HG03575 (cell line): ENCODE results near the gene PDK4.
"Not testable (repeated sequence)": the region's sequence is repeated elsewhere in the genome, so short reads cannot be mapped to it uniquely, and the experiment has no call there.

Source experiments
- ATAC-seq: cut with Tn5 transposase; IDR thresholded peaks from one replicate; pipeline ENCODE4 v1.9.1; 2021; ENCODE audit not compliant: unreplicated experiment, insufficient number of reproducible peaks, low FRiP score; ENCODE audit errors: extremely low read depth

The PDK4 gene

DNA sequence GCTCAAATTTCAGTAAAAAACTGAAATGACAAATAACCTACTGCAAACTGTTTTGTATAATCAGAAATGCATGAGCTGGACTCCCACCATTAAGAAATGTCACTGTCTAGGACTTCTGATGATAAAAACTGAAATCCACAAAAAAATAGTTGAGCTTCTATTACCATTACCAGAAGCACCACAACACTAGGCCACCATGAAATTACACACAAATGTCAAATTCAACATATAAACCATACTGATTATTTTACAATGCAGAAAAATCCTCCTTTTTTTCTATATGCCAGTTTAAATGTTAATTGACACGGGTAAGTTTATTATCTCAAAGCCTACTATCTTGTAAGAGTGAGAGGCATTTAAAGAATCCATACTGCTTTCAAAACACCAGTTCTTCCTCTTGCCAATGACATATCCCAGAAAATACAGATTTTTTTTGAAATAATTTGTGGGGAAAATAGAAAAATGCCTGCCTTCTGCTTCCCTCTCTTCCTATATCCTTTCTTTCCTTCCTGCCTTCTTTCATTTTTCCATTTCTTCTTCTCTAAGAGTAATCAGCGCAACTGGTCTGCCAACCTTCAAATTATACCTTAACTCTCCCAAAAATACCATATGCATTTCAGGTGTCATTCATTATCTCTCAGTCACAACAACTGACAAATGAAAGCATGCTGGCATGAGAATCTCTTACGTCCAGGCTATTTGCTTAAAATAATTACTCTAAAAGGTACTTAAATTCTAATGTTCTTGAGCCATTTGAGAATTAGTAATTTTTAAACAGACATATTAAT lies 12.3 kb downstream of the PDK4 start:
- no peak for ATAC-seq

DNA sequence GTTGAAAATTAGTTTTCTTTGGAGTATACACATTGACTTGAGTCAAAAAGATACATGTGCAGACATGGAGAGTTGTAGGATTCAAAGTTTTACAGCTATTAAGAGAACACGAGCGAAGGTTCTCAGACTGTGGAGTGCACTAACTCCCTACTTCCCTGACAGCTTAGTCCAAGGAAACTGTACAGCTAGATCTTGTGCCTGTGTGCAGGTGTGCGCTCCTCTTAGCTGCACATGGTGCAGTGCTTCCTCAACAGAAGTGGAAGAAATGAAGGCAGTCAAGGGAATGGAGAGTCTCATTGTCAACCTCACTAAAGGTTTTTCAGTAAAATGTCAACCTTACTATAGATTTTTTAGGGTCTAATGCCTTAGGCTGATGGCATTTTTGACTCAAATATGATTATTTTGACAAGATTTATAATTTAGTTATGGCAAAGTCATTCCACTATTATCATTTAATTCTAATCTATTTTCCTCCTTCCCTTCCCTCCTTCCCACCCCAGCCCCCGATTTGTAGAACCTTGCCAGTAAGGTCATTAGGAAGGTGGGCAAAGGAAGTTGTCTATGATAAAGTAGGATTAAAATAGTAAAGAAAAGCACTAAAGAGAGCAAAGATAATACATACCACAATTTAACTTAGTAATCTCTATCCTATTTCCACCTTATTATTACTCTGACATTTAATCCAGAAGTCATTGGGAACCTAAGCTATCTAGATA lies 13.6 kb downstream of the PDK4 start:
- ATAC-seq = no peak

DNA sequence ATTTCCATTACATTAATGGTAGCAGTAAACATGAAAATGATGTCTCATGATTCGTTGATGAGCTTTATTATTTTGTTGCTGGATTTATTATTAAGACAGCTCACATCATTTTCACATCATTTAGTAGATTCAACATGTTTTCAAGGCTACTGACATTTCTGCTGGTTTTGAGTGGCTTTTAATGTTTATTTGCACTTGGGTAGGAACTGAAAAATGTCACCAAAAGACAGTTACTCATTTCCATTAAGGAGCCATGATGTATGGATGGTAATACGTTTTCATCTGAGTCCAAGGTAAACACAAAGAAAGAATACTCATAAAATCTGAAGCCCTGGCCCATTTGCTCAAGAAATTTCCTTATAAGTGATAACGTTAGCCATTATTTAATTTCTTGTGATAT lies 14.8 kb downstream of the PDK4 start:
- ATAC-seq = no peak

DNA sequence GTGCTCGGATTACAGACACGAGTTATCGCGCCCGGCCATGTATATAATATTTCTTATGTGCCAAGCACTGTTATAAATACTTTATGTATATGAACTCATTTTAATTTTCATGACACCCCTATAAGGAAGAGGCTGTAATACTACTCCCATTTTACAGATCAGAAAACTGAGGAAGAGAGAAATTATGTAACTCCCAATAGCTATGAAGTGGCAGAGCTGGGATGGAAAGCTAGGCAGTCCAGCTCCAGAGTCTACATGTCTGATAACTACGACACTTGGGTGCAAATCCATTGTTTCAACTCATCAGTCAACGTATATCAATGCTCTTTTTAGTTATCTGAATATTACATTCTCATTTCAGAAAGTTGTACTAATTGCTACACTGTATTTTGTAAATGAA lies 17.0 kb downstream of the PDK4 start:
- no peak for ATAC-seq

GRCh38 chr7:95578299-95578855 lies 17.9 kb downstream of the PDK4 start:
- no peak for ATAC-seq

GRCh38 chr7:95577137-95577536 lies 19.2 kb downstream of the PDK4 start:
- no peak for ATAC-seq

- no peak for ATAC-seq
These were observed 26.6 kb downstream of the PDK4 start for GRCh38 chr7:95569720-95570119.

DNA sequence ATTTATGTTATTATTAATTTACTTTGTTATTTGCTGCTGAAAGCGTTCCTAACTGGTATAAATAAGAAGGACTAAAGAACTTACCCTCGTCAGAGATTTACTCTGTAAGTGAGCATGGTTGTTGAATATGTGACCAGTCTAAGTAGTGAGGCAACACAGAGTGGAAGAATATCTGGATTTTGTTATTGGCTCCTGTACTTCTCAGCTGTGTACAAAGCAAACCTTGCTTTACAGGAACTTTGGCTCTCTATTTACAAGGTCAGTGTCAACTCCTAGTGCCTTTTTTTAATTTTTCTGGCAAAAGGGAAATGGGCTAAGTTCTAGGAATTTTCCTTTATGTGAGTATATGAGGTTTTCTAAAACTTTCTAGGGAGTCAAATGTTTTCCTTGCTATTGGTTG lies 35.6 kb downstream of the PDK4 start:
- no peak for ATAC-seq

- ATAC-seq = no peak
These were observed 37.5 kb downstream of the PDK4 start for GRCh38 chr7:95558864-95559263.

GRCh38 chr7:95556777-95557176 lies 39.5 kb downstream of the PDK4 start:
- no peak for ATAC-seq

DNA sequence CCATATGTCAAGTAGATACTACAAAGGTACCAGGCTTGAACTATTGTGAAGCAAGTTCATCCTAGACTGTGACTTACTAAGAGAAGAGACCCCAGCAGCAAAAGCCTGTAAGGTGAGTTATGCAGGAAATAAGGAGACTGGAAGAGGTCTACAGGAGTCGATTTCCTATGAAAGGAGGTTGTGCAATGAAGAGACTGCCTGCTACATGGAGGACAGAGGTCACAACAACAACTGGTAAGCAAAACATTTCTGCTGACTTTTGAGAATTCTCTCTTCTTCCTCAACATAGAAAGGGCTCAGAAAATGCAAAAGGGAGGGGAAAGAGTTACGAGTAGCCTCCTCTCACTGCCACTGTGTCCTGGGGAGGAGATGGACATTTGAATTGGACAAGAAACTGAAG lies 42.4 kb downstream of the PDK4 start:
- no peak for ATAC-seq

GRCh38 chr7:95552010-95552926 lies 44.0 kb downstream of the PDK4 start:
- ATAC-seq = not testable (repeated sequence)

GRCh38 chr7:95550546-95550945 lies 45.8 kb downstream of the PDK4 start:
- ATAC-seq = no peak

DNA sequence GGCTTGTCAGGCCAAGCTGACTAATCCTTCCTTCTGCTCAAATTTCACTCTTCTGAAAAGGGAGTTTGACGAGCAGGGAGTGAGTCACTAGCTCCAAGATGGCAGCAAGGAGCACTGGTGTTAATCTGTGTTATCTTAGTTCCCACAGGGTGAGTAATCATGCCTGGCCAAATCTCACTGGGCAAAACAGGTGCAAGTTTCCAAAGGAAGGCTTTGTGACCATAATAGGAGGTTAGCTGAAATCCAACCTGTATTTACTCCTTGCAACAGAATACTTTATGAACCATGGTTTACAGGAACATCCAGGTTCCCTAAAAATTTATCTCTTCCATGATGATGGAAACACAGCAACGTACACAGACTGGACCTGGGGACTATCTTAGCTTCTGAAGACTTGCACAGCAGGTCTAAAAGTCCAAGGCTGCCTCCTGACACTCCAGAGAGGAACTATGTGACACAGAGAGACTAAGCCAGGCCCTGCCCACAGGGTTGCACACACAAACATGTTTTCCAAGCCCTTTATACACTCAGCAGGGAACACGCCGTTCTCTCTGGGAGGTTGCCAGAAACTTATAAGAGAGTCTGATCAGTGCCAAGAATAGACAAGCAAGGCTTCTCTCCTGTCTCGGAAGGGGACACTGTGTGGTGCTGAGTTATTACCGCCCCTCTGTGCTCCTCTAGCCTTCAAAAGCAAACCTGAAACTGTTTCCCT lies 46.3 kb downstream of the PDK4 start:
- ATAC-seq = no peak

DNA sequence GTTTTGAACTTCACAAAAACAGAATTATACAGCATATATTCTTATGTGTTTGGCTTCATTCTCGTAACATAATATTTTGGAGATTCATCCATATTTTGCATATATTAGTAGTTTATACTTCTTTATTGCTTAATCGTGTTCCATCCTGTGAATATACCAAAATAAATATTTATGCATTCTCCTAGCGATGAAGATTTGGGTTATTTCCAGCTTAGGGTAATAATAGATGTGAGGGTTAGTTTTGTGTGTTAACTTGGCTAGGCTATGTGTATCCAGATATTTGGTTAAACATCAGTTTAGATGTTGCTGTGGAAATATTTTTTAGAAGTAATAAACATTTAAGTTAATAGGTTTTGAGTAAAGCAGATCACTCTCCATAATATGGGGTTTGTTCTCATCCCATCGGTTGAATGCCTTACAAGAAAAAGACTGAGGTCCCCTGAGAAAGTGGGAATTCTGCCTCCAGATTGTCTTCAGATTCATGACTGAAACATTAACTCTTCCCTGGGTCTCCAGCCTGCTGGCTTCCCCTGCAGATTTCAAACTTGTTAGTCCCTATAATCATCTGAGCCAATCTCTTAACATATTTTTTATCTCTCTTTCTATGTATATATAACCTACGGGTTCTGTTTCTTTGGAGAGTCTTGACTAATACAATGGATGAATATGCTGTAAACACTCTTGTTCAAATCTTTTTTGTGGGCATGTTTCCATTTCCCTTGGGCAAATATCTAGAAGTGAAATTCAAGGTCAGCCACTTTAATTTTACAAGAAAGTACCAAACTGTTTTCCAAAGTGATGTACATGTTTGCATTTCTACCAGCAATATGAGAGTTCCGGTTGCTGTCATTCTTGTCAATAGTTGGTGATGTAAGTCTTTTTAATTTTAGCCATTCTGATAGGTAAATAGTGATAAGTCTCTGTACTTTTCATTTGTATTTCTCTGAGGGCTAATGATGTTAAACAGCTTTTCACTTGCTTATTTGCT lies 48.7 kb downstream of the PDK4 start:
- ATAC-seq = no peak

DNA sequence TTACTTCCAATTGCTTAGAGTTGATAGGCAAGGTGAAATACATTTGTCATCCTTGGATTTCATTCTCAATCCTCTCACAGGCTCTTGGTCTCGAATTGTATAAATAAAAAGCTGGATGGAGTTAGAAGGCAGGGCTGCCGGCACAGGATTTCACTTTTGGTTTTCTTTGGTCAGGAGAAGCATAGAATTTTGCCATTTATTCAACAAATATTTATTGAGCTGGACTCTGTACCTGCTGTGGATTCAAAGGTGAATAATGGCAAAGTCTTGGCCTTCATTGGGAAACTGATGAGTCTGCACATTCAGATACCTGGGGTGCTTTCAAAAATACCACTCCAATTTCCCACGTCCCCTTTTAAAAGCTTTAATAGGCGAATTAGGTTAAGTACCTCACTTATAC lies 49.7 kb downstream of the PDK4 start:
- no peak for ATAC-seq

- ATAC-seq = no peak
These were observed 50.6 kb downstream of the PDK4 start for GRCh38 chr7:95545673-95546072.
